SIG-M5 treated with dmso at 0.1 percent for 504 hours (cell line): Measurements from ENCODE around the gene HCRTR1.
"Not testable (repeated sequence)": the region's sequence is repeated elsewhere in the genome, so short reads cannot be mapped to it uniquely, and the experiment has no call there.

Experiments used
- DNase-seq: peaks from one replicate; lab custom pipeline; 2025; ENCODE audit not compliant: unreplicated experiment; lab: John Stamatoyannopoulos, UW

HCRTR1 gene

DNA sequence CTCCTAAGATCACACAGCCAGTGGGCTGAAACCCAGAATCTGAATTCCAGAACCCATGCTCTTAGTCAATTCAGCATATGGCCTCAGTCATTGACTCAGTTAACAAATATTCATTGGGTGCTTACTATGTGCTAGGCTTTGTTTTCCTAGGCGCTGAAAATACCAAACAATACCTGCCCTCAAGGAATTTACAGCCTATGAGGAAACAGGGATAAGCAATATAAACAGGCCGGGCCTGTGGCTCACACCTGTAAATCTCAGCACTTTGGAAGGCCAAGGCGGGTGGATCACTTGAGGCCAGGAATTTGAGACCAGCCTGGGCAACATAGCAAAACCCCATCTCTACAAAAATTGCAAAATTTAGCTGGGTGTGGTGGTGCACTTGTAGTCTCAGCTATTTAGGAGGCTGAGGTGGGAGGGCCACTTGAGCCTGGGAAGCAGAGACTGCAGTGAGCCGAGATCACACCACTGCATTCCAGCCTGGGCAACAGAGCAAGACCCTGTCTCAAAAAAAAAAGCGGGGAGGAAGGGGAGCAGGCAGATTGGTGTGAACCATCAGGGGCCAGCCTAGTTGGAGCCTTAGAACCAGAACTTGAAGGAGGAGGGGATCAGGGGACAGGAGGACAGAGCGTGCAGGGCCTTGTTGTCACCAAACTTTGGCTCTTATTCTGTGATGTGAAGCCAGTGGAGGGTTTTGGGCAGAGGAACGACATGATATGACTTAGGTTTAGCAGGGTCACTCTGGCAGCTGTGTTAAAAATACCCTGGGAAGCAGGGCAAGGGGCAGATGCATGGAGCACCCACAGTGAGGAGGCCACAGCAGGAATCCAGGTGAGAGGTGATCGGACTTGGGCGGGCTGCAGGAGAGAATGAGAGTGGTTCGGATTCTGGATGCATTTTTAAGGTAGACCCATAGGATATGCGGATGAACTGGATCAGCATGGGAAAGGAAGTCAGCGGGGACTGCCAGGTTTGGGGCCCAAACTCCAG, 35.4 kb upstream of the HCRTR1 start:
- no peak for DNase-seq

DNA sequence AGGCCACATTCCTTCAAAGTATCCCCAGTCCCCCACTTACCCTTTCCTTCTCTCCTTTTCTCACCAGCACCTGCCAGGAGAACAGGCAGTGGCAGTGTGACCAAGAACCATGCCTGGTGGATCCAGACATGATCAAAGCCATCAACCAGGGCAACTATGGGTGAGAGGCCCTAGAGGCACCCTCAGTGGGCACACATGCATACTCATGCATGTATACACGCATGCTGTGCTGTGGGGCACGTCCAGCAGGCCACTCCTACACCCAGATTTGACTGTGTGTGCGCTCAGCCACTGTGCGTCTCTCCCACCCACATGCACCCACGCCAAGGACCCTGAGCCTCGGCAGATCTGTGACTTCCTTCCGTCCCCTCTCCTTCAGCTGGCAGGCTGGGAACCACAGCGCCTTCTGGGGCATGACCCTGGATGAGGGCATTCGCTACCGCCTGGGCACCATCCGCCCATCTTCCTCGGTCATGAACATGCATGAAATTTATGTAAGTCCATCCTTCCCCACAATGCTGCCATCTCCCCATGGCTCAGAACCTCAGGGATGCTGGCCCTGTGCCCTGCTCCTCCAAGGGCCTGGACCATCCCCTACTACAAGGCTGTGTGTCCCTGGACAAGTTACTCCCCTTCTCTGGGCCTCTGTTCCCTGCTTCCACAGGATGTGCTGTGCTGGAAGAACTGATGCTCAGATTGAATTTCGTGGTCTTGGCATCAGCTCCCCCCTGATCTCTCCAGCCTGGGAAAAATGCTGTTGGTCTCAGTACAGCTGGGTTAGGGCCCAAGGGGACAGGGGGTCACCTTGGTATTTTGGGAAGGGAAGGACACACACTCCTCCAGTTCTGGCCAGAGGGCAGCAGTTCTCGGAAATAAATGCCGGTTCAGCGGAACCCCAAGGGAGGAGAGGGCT, 34.2 kb upstream of the HCRTR1 start:
- no peak for DNase-seq

DNA sequence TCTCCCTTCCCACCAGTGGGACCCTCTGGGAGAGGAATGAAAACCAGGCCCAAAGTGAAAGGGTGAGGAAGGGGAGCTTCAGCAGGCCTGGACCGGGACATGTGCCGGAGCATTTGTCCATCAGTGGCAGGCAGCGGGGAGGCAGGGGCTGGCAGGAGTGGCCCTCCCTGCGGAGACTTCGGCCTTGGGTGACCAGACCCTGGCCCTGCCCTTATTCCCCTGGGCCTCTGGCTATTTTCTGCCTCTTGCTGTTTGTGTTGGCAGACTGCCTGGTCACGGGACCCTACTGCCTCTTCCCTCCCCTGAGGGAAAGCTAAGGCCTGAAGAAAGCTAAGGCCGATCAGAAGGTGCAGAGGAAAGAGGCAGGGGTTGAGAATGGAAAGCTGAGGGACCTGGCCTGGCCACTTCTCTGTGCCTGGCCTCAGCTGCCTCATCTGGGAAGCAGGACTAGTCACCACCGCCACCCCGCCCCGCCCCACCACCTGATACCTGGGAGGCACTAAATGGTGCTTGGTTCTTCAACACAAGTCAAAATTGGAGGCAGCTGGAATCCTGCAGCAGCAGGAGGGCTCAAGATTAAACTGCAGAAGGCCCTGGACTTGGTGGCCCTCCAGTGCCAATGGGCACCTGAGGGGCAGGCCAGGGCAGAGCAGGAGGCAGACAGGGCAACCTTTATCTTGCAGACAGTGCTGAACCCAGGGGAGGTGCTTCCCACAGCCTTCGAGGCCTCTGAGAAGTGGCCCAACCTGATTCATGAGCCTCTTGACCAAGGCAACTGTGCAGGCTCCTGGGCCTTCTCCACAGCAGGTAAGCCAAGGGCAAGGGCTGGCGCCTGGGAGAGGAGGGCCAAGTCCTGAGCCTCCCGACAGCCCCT, 33.3 kb upstream of the HCRTR1 start:
- DNase-seq: no peak

DNA sequence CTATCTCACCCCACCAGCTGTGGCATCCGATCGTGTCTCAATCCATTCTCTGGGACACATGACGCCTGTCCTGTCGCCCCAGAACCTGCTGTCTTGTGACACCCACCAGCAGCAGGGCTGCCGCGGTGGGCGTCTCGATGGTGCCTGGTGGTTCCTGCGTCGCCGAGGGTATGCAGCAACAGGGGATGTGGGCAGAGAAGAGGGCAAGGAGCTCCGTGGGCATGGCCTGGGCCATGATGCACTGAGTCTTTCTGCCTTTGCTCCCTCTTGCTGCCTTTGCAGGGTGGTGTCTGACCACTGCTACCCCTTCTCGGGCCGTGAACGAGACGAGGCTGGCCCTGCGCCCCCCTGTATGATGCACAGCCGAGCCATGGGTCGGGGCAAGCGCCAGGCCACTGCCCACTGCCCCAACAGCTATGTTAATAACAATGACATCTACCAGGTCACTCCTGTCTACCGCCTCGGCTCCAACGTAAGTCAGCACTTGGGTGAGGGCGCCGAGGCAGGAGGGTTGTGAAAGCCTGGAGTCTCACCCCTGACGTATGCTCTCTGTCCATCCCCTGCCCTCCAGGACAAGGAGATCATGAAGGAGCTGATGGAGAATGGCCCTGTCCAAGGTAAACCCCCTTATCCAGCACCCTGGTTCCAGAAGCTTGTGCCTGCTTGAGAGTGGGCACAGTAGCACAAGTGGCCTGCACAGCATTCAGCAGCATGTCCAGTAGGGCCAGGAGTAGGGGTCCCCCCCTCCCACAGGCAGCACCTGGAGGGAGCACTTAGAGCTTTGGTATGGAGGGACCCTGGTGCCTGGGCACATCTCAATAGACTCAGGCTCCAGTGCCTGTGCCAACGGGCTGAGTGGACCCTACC, 32.4 kb upstream of the HCRTR1 start:
- DNase-seq: no peak

DNA sequence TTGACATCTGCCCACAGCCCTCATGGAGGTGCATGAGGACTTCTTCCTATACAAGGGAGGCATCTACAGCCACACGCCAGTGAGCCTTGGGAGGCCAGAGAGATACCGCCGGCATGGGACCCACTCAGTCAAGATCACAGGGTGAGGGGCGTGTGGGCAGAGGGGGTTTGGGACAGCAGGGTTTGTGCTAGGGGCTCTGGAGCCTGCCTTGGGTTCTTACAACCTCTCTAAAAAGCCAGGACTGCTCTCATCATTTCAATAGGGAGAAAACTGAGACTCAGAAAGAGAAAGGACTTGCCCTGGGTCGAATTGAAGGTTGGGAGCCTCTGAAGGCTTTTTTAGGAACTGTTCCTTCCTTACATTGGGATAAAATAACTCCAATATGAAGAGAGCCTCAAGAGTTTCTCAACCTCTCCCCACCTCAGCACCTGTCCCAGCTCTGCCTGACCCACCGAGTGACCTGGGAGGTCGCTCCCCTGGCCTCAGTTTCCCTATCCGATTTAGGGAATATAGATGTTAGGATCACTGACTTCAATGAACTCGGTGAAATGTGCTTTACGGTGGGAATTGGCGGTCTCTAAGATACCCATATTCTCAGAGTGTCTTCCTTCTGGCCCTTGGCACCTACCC, 31.6 kb upstream of the HCRTR1 start:
- DNase-seq: no peak

DNA sequence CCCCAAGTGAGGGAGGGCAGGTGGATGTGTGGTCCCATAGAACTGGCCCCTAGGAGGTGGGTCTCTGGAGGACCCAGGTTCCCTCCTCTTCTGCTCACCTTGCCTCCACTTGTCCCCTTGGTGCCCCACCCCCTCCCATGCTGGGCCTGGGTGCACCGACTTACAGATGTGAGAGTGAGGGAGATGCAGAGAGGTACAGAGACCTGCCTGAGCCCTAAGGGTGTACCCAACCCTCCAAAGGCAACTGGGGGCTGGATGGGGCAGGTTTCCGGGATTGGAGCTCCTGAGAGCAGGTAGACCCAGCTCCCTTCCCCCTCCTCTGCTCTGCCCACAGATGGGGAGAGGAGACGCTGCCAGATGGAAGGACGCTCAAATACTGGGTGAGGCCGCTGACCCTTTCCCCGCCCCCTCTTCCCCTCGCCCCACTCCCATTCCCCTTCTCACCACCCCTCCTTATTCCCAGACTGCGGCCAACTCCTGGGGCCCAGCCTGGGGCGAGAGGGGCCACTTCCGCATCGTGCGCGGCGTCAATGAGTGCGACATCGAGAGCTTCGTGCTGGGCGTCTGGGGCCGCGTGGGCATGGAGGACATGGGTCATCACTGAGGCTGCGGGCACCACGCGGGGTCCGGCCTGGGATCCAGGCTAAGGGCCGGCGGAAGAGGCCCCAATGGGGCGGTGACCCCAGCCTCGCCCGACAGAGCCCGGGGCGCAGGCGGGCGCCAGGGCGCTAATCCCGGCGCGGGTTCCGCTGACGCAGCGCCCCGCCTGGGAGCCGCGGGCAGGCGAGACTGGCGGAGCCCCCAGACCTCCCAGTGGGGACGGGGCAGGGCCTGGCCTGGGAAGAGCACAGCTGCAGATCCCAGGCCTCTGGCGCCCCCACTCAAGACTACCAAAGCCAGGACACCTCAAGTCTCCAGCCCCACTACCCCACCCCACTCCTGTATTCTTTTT, 30.8 kb upstream of the HCRTR1 start:
- no peak for DNase-seq

DNA sequence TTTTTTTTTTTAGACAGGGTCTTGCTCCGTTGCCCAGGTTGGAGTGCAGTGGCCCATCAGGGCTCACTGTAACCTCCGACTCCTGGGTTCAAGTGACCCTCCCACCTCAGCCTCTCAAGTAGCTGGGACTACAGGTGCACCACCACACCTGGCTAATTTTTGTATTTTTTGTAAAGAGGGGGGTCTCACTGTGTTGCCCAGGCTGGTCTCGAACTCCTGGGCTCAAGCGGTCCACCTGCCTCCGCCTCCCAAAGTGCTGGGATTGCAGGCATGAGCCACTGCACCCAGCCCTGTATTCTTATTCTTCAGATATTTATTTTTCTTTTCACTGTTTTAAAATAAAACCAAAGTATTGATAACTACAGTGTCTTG, 30.2 kb upstream of the HCRTR1 start:
- DNase-seq: not testable (repeated sequence)

DNA sequence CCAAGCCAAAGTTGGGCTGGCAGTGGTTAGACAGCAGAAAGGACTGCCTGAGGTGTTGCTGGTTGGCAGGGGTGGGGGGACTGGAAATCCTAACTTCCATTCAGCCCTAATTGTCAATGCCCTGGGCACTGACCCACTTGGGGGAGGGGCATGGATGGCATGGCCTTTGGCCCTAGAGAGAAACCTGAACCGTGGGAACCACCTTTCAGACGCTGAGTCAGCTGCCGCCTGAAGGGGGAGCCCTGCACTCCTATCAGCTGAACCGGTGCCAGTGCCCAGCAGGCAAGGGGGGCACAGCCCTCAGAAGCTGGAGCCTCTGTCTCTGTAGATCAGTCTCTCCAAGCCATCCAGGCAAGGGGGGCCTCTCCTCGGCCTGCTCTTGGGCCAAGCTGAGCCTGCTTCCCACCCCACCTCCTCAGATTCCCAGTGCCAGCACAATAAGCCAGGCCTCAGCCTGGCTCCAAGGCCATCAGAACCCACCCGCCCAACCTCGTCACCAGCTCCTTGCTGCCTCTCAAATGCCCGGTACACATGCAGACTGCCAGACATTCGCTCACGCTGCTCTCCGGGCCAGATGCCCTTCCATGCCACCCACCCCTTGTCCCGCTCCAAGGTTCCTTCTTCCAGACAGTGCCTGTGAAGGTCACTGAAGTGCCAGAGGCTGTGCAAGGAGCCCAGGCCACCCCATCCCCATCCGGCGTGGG, 29.6 kb upstream of the HCRTR1 start:
- peak; percentile 54 for DNase-seq

DNA sequence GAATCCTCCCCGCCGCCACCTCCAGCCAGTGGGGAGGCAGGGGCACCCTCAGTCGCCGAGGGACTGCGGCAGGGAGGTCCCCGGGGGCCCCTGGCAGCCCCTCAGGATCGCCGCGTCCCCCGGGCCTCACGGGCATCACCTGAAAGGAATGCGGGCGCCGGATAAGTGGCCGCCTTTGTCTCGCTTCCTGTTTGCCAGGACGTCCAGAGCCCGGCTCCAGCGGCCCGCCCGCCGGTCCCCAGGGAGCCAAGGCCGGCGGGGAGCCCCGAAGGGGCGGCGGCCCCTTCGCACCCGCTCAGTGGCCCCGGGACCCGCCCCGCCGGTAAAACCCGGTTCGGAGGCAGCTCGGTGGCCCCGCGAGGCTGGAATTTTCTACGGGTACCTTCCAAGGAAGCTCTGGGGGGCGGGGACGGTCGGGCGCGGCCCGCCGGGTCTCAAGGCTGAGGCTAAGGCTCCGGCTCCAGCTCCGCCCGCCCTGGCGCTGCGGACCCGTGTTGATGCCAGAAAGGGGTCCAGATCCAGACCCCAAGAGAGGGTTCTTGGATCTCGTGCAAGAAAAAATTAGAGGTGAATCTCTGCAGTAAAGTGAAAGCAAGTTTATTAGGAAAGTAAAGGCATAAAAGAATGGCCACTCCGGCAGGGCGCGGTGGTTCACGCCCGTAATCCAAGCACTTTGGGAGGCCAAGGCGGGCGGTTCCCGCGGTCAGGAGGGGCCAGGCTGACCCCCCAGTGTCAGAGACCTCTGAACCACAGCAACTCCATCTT, 28.6 kb upstream of the HCRTR1 start:
- DNase-seq: no peak

DNA sequence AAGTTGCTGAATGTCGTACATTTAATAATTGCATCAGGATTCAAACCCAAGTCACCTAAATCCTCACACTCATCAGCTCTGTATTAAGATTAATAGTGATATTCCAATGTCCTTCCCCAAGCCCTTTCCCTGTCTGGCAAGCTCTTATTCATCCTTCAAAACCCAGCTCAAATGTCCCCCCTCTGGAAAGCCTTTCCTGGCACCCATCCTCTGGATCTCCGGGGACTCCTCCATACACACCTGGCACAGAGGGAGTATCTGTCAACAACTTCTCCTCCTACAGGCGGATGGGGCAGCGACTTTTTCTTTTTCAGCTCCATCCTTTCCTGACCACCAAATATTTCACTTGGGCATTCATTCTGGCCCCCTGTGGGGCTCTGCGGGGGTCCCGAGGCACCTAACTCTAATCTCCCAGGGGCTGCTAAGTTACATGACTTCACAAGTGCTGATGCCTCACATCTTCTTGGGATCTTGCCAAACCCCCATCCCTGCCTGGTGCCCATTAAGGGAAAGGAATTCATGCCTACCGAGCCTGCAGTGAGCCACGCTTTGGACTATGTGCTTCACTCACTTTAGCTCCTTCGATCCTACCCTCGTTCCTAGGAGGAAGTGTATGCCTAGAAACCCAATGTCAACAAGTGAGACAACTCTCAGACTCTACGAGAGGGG, 25.9 kb upstream of the HCRTR1 start:
- DNase-seq: no peak

DNA sequence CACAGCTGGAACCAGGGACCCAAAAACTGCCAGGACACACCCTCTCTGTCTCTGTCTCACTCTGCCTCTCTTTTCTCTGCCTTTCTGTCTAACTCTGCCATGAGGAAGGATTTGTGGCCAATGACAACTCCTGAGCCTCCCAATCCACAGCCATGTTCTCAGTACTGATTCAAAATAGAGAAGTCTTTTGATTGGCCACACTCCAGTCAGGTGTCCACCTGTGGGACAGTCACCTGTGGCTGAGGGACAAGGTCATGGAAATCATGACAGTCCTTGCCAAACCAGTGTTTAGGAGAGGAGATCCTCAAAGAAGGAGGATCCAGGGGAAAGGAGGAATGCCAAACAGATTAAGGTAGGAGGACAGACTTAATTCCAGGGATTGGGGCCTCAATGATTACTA, 25.4 kb upstream of the HCRTR1 start:
- DNase-seq: no peak

DNA sequence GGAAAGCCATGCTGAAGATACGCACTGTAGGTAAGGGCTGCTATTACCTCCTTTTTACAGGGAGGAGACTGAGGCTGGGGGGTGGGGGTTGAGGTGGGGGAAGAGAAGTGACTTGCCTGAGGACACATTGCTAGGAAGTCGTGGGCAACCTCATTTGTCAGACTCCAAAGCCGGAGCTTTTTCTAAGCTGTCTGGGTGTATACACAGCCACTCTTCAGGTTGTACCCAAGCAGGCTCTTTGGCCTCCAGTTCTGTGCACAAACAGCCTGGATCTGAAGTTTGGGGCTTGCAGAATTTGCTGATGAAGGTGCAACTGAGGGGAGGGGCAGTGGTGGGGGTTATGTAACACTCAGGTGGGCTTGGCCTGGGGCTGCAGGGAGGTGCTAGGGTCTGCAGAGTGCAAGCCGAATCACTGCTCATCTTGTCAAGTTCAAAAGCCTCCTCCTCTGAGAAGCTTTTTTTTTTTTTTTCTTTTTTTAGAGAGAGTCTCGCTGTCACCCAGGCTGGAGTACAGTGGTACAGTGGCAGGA, 24.3 kb upstream of the HCRTR1 start:
- DNase-seq: no peak

DNA sequence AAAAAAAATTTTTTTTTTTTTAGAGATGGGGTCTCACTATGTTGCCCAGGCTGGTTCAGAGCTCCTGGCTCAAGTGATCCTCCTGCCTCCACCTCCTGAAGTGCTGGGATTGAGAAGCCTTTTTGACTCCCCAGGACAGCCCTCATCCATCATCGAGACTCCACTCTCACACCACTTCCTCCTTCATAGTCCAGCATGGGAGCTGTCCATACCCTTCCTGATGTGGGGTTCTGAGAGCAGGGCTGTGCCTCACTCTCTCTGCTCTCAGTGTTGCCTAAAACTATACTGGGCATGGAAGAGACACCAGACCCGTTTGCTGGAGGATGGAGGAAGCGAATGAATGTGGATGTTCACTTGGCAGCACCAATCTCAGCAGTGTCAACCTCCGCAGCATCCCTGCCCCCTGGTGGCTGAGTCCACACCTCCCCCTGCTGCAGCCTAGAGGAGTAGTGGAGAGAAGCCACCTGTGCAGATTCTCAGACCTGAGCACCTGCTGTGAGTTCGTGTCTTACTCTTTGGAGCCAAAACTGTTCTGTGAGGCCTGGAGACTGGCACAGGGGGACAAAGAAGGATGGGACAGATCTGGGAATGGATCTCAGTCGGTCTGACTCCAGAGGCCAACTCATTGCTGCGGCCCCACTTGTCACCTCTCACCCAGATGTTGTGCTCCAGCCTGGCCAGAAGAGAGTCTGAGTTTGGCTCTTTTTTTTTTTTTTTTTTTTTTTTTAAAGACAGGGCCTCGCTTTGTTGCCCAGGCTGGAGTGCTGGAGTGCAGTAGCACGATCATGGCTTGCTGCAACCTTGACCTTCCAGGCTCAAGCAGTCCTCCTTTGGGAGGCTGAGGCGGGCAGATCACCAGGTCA, 23.5 kb upstream of the HCRTR1 start:
- DNase-seq: peak; percentile 57

DNA sequence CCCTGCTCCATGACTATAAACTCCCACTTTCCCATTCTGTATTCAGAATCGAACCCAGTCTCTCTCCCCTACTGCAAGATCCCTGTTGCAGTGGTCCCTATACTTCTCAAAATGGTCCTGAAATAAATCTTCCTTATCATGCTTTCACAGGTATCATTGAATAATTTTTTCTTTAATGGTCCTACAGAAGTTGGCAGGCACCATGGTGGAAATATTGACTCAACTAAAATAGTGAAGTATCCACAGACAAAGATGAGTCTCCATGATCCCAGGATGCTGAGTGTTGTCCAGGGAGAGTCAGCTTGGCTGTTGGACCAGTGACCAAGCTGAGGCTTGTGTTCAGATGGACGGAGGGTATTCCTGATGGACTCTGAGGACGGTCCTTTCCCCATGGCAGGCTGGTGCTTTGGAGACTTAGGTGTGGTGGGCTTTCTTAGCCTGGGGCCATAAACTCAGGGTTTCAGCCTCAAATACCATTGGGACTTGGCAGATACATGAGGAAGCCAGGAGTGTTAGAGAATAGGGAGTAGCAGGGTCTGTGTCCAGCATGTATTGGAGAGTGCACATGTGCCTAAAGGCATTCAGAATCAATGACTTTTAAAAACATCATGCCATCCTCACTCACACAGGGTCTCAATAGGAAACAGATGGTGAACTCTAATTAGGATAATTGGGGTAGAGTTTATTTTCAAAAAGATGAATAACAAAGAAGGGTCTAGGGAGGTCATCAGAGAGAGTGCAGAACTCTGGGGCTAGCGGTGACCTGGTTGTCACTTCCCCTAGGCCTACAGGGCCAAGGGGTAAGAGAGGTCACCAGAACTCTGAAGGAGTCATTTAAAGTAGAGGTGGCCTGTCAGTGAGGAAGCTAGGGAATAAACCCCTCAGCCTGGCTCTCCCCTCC, 21.4 kb upstream of the HCRTR1 start:
- no peak for DNase-seq
